Hepatocyte (in vitro differentiated cells): ENCODE measurements around the gene OGDH. TPM values are rescaled to one million over a fixed set of nuclear protein-coding genes. Genes with fewer than 3 reads are reported as not detected.

Experiments
- DNase-seq: peaks from one replicate; pipeline ENCODE4 v3.0.0-alpha.2; 2016; ENCODE audit warnings: low spot score
- H2AFZ ChIP-seq: fragments of 200-600 bp; sonication (generic); 2 replicates; pipeline ENCODE4 v1.6.0; 2016; ENCODE audit warnings: antibody characterized with exemption, mild to moderate bottlenecking
- H3K27ac ChIP-seq: fragments of 200-600 bp; sonication (generic); 2 replicates; pipeline ENCODE4 v1.5.1; 2016; ENCODE audit warnings: mild to moderate bottlenecking
- H3K27me3 ChIP-seq: fragments of 200-600 bp; sonication (generic); 2 replicates; pipeline ENCODE4 v1.6.1; 2016
- H3K36me3 ChIP-seq: fragments of 200-600 bp; sonication (generic); replicated peaks from 2 replicates; pipeline ENCODE4 v1.5.1; 2016; ENCODE audit warnings: low read depth; ENCODE audit not compliant: insufficient read depth
- H3K4me1 ChIP-seq: fragments of 200-600 bp; sonication (generic); 2 replicates; pipeline ENCODE4 v1.5.1; 2016; ENCODE audit warnings: mild to moderate bottlenecking, moderate library complexity; ENCODE audit not compliant: insufficient read depth
- H3K4me2 ChIP-seq: fragments of 200-600 bp; sonication (generic); 2 replicates; pipeline ENCODE4 v1.6.0; 2016
- H3K4me3 ChIP-seq: fragments of 200-600 bp; sonication (generic); 2 replicates; pipeline ENCODE4 v1.5.1; 2016; ENCODE audit warnings: mild to moderate bottlenecking
- H3K79me2 ChIP-seq: fragments of 200-600 bp; sonication (generic); 2 replicates; pipeline ENCODE4 v1.6.0; 2017; ENCODE audit warnings: mild to moderate bottlenecking
- H3K9me2 ChIP-seq: fragments of 200-600 bp; sonication (generic); replicated peaks from 2 replicates; pipeline ENCODE4 v1.6.0; 2017; ENCODE audit warnings: mild to moderate bottlenecking; ENCODE audit not compliant: insufficient read depth
- H3K9me3 ChIP-seq: fragments of 200-600 bp; sonication (generic); 2 replicates; pipeline ENCODE4 v1.5.1; 2016; ENCODE audit warnings: low read depth, mild to moderate bottlenecking
- H4K20me1 ChIP-seq: fragments of 200-600 bp; sonication (generic); 2 replicates; pipeline ENCODE4 v1.6.0; 2016; ENCODE audit warnings: mild to moderate bottlenecking; ENCODE audit not compliant: insufficient read depth, poor library complexity, severe bottlenecking
- CTCF ChIP-seq: fragments of 200-600 bp; sonication (generic); IDR thresholded peaks from 2 replicates; pipeline ENCODE4 v1.5.1; 2016; ENCODE audit warnings: antibody characterized with exemption, mild to moderate bottlenecking; ENCODE audit not compliant: poor library complexity
- EZH2 ChIP-seq: fragments of 200-600 bp; sonication (generic); IDR thresholded peaks from 2 replicates; pipeline ENCODE4 v1.6.1; 2016; ENCODE audit warnings: antibody characterized with exemption, mild to moderate bottlenecking, borderline replicate concordance
- EZH2phosphoT487 ChIP-seq: fragments of 200-600 bp; sonication (generic); IDR thresholded peaks from one replicate; pipeline ENCODE4 v1.6.1; 2018; ENCODE audit warnings: antibody characterized with exemption, mild to moderate bottlenecking, low read depth, moderate library complexity; ENCODE audit not compliant: unreplicated experiment, severe bottlenecking
- WGBS: methylation state at CpG from one replicate; pipeline ENCODE4 v1.1.6; 2016; ENCODE audit warnings: low lambda C conversion rate; ENCODE audit errors: missing lambda C conversion rate; 5-methylcytosine and 5-hydroxymethylcytosine counted together
- polyA plus RNA-seq: library from polyadenylated mRNA; unstranded; fragments of >200 nt; fragmentation: Nextera tagmentation; extraction: Ambion mirVana; gene quantifications from 2 replicates; pipeline ENCODE4 v1.2.1, GENCODE V29; 2016
- total RNA-seq: library from RNA; depleted of rRNA; stranded (reverse); fragments of >200 nt; gene quantifications from 2 replicates; pipeline ENCODE4 v1.2.3, GENCODE V29; 2014

OGDH gene
- total and polyA plus RNA-seq, 2 experiments from 2014 or later = 40.8 to 65.3 TPM

GRCh38 chr7:44565097-44565794 is 41.2 kb upstream of the OGDH start:
- Histone ChIP-seq H3K4me1 (peaks cover 7% of the 10 kb centered on the region), H3K9me3 (no peaks in the 10 kb centered on the region), H3K27me3 (no peaks in the 10 kb centered on the region), H2AFZ (no peak overlapping the region), H4K20me1 (no peaks in the 10 kb centered on the region), H3K4me3 (no peak overlapping the region), H3K27ac (peak overlapping the region; percentile 24), H3K79me2 (peaks cover 2% of the 10 kb centered on the region), H3K9me2 (no peaks in the 10 kb centered on the region), H3K4me2 (no peak overlapping the region), H3K36me3 (no peaks in the 10 kb centered on the region)
- peak; percentile 77 for DNase-seq
- TF ChIP-seq EZH2phosphoT487 (no peak), CTCF (peak; percentile 85), EZH2 (no peak)
- 71% methylated on average over 13 of the region's 13 CpGs for WGBS

- Histone ChIP-seq H3K4me3 (no peak overlapping the region), H4K20me1 (no peaks in the 10 kb centered on the region), H3K79me2 (peaks cover 9% of the 10 kb centered on the region), H3K27ac (peak overlapping the region; percentile 24), H3K9me2 (no peaks in the 10 kb centered on the region), H3K36me3 (no peaks in the 10 kb centered on the region), H3K27me3 (no peaks in the 10 kb centered on the region), H3K4me2 (no peak overlapping the region), H2AFZ (no peak overlapping the region), H3K4me1 (peaks cover 7% of the 10 kb centered on the region), H3K9me3 (no peaks in the 10 kb centered on the region)
- 90% methylated on average over 16 of the region's 16 CpGs for WGBS
- TF ChIP-seq EZH2 = no peak
- no peak for TF ChIP-seq CTCF
- TF ChIP-seq EZH2phosphoT487 = no peak
- DNase-seq = no peak
These were observed 40.5 kb upstream of the OGDH start for GRCh38 chr7:44565795-44566559.

DNA sequence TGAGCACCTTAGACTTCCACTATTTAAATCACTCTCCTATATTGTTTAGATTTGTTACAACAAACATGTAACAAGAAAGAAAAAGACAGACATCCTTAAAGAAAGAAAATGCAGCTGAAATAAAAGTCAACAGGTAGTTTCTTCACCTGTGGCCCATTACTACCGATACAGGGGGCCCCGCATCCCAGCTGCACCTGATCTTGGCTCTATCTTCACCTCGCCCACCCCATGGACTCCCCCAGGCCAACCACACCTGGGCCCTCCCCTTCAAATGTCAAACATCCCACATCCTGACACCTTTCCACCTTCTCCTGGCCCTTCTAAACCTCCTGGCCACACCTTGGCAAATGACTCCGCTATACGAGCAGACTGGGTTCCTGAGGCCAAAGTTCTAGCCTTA is 39.7 kb upstream of the OGDH start:
- H3K9me2 ChIP-seq = no peaks in the 10 kb centered on the region
- TF ChIP-seq EZH2phosphoT487 (no peak), CTCF (no peak), EZH2 (no peak)
- no peak overlapping the region for H2AFZ ChIP-seq
- no peaks in the 10 kb centered on the region for H3K27me3 ChIP-seq
- no peak for DNase-seq
- peaks cover 4% of the 10 kb centered on the region for H3K4me1 ChIP-seq
- H3K36me3 ChIP-seq = no peaks in the 10 kb centered on the region
- H3K79me2 ChIP-seq = peaks cover 16% of the 10 kb centered on the region
- no peaks in the 10 kb centered on the region for H4K20me1 ChIP-seq
- no peak overlapping the region for H3K4me3 ChIP-seq
- no peak overlapping the region for H3K4me2 ChIP-seq
- no peak overlapping the region for H3K27ac ChIP-seq
- 96% methylated on average over 3 of the region's 5 CpGs for WGBS
- no peaks in the 10 kb centered on the region for H3K9me3 ChIP-seq
